GM12878 (cell line): ENCODE data around the gene COPS8. TPM values are rescaled to one million over a fixed set of nuclear protein-coding genes. Genes with fewer than 3 reads are reported as not detected.

Source experiments
- ATAC-seq: fragments of 200-7000 bp; cut with Tn5 transposase; 3 replicates; pipeline ENCODE4 v1.9.1; 2020; ENCODE audit warnings: mild to moderate bottlenecking, moderate library complexity
- BruUV-seq: library from RNA; stranded (reverse); fragments of 400-500 nt; replicated peaks from 2 replicates; lab custom pipeline; 2021; lab: Mats Ljungman, UMichigan
- CTCF ChIA-PET: fragments of 300-600 bp; sonication (Branson Sonifier 250); formaldehyde crosslinking; extraction: SDS; loops from one replicate; lab custom pipeline; 2021; ENCODE audit warnings: inconsistent platforms; lab: Yijun Ruan, JAX
- POLR2A ChIA-PET: fragments of 350-600 bp; formaldehyde crosslinking; extraction: SDS; loops from one replicate; lab custom pipeline; 2021; ENCODE audit warnings: inconsistent platforms; lab: Charles Lee
- RAD21 ChIA-PET: fragments of 300-600 bp; sonication (Branson Sonifier 250); formaldehyde crosslinking; loops from one replicate; lab custom pipeline; 2023; ENCODE audit warnings: antibody characterized with exemption; ENCODE audit not compliant: unreplicated experiment; lab: Charles Lee
- SMC1A ChIA-PET: fragments of 300-600 bp; sonication (Branson Sonifier 250); formaldehyde crosslinking; loops from one replicate; lab custom pipeline; 2023; ENCODE audit not compliant: unreplicated experiment, uncharacterized antibody; lab: Charles Lee
- DNase-seq: peaks from one replicate; pipeline ENCODE4 v3.0.0-alpha.2; 2011; ENCODE audit warnings: low read depth, low spot score
- FAIRE-seq: peaks from 3 replicates; lab custom pipeline; 2011; peaks lifted over from hg19 to GRCh38; lab: Jason Lieb, UNC
- H2AFZ ChIP-seq: 2 replicates; pipeline ENCODE4 v1.6.0; 2011; ENCODE audit warnings: low read depth, low read length, control low read depth; ENCODE audit not compliant: control insufficient read depth
- H3K27ac ChIP-seq: 2 replicates; pipeline ENCODE4 v1.5.1; 2011; ENCODE audit warnings: control low read depth; ENCODE audit not compliant: control insufficient read depth, insufficient read depth
- H3K27me3 ChIP-seq, 2 experiments: replicated peaks in 1 of 2; 2 replicates each; pipeline versions ENCODE4 v1.6.0 to v1.6.1; 2011; ENCODE audit warnings: low read length in 1 of 2; ENCODE audit not compliant: control insufficient read depth in 2 of 2, insufficient read depth in 2 of 2
- H3K36me3 ChIP-seq, 2 experiments: 2 replicates each; pipeline ENCODE4 v1.5.1; 2011; ENCODE audit warnings: low read length in 1 of 2; ENCODE audit not compliant: control insufficient read depth in 2 of 2, insufficient read depth in 2 of 2
- H3K4me1 ChIP-seq: 2 replicates; pipeline ENCODE4 v1.6.1; 2011; ENCODE audit warnings: mild to moderate bottlenecking, low read length, moderate library complexity, mixed read lengths; ENCODE audit not compliant: control insufficient read depth, insufficient read depth
- H3K4me2 ChIP-seq: 2 replicates; pipeline ENCODE4 v1.6.0; 2011; ENCODE audit warnings: control low read depth; ENCODE audit not compliant: control insufficient read depth, insufficient read depth
- H3K4me3 ChIP-seq: fragments of 200-600 bp; sonication (generic); 2 replicates; pipeline ENCODE4 v1.5.1; 2016
- H3K79me2 ChIP-seq: 2 replicates; pipeline ENCODE4 v1.6.0; 2011; ENCODE audit warnings: low read length; ENCODE audit not compliant: control insufficient read depth, insufficient read depth
- H3K9ac ChIP-seq: 2 replicates; pipeline ENCODE4 v1.8.0; 2011; ENCODE audit warnings: low read length, control low read depth, mixed read lengths; ENCODE audit not compliant: control insufficient read depth, insufficient read depth
- H3K9me3 ChIP-seq: replicated peaks from 3 replicates; pipeline ENCODE4 v1.5.1; 2011; ENCODE audit warnings: mild to moderate bottlenecking, low read length; ENCODE audit not compliant: control insufficient read depth, insufficient read depth
- H4K20me1 ChIP-seq: 2 replicates; pipeline ENCODE4 v1.6.0; 2011; ENCODE audit not compliant: control insufficient read depth, insufficient read depth
- HSF1 ChIP-seq: fragments of 150-350 bp; IDR thresholded peaks from 2 replicates; pipeline ENCODE4 v1.6.1; 2014; ENCODE audit warnings: mild to moderate bottlenecking, low read depth, low read length
- IKZF1 ChIP-seq: fragments of 450-650 bp; conservative IDR thresholded peaks from 2 replicates; pipeline ENCODE4 v1.6.1; 2017; ENCODE audit warnings: antibody characterized with exemption, mild to moderate bottlenecking
- SIN3A ChIP-seq: IDR thresholded peaks from 2 replicates; pipeline ENCODE4 v1.6.1; 2012; ENCODE audit warnings: low read depth, low read length, improper control_type of control experiment
- SPI1 ChIP-seq: IDR thresholded peaks from 2 replicates; pipeline ENCODE4 v1.6.1; 2011; ENCODE audit warnings: low read depth, mild to moderate bottlenecking, low read length, moderate library complexity, borderline replicate concordance; ENCODE audit not compliant: insufficient read depth
- STAT3 ChIP-seq: IDR thresholded peaks from 2 replicates; pipeline ENCODE4 v1.6.1; 2011; ENCODE audit warnings: low read depth, low read length, improper control_type of control experiment
- WGBS: methylation state at CpG from one replicate; pipeline ENCODE4 v1.1.6; 2016; ENCODE audit warnings: low lambda C conversion rate; ENCODE audit not compliant: insufficient replicate concordance, insufficient coverage; ENCODE audit errors: missing lambda C conversion rate; 5-methylcytosine and 5-hydroxymethylcytosine counted together
- in situ Hi-C: fragments of 300-500 bp; cut with MboI; formaldehyde crosslinking; loops from 9 replicates; pipeline ENCODE4 v1.14.3; 2018; ENCODE audit warnings: mixed read lengths
- intact Hi-C: fragments of 100-400 bp; cut with micrococcal nuclease; formaldehyde crosslinking; loops from one replicate; pipeline ENCODE4 v1.14.2; 2022; ENCODE audit not compliant: unreplicated experiment
- polyA plus RNA-seq, 11 experiments: library from polyadenylated mRNA; depleted of rRNA in 4 of 11; unstranded in 6 of 11; stranded (reverse) in 5 of 11; fragments of >200 nt; fragmentation: Nextera tagmentation in 4 of 11; fragmentation: Illumina TruSeq in 1 of 11; extraction: Ambion mirVana in 4 of 11; extraction: Trizol in 1 of 11; gene quantifications; 1 replicate in 1 of 11; 2 replicates in 10 of 11; pipeline versions ENCODE4 v1.2.1 to v1.2.3, GENCODE V29; 2011 to 2016; ENCODE audit warnings: inconsistent platforms in 2 of 11, missing spikeins in 2 of 11, low read depth in 1 of 11
- total RNA-seq, 4 experiments: library from RNA; depleted of rRNA in 3 of 4; stranded (reverse); fragments of >200 nt in 3 of 4; fragmentation: Illumina TruSeq in 1 of 4; extraction: Trizol in 1 of 4; gene quantifications; 2 replicates each; pipeline versions ENCODE4 v1.2.1 to v1.2.3, GENCODE V29; 2013 to 2021

COPS8 gene
- total and polyA plus RNA-seq, 10 of the 15 experiments (the other 5 are each of a cell fraction or from before 2014, with no cell fraction given), result 44.0 to 134 (median 107) TPM

- intact Hi-C loops, result no loop called here
- no peaks in the 10 kb centered on the region for H3K4me1 ChIP-seq
- DNase-seq (no peak), ATAC-seq (no peak)
- H3K9me3 ChIP-seq, result no peaks in the 10 kb centered on the region; the same call in 2 of the 3 replicates
- H3K4me3 ChIP-seq, result no peak overlapping the region
- no peak overlapping the region for H3K9ac ChIP-seq
- no peak overlapping the region for H3K4me2 ChIP-seq
- 13% methylated on average over 4 of the region's 4 CpGs for WGBS
- ChIA-PET POLR2A (no interaction called here), SMC1A (no interaction called here), CTCF (interaction anchor here (0.7 kb wide), 1 partner anchor 42 kb away, joined by 3 read pairs; no protein-coding TSS in a partner anchor), RAD21 (no interaction called here)
- BruUV-seq, result no TSS peak
- H3K27me3 ChIP-seq, result no peaks in the 10 kb centered on the region
- in situ Hi-C loops, result no loop called here
- H3K36me3 ChIP-seq, result no peaks in the 10 kb centered on the region
- no peak overlapping the region for H3K27ac ChIP-seq
- no peak for TF ChIP-seq IKZF1
- TF ChIP-seq STAT3, result no peak
- TF ChIP-seq SIN3A, result no peak
- TF ChIP-seq, all 136 proteins: peak for 0
- Histone ChIP-seq H4K20me1 (no peaks in the 10 kb centered on the region), H2AFZ (no peak overlapping the region), H3K79me2 (no peaks in the 10 kb centered on the region)
- no peak for FAIRE-seq
Observed at GRCh38 chr2:237141571-237142051, 55.9 kb downstream of the COPS8 start.

GRCh38 chr2:237143118-237143517, 57.4 kb downstream of the COPS8 start:
- RAD21 ChIA-PET, result no interaction called here
- SMC1A ChIA-PET, result no interaction called here
- no peak for TF ChIP-seq HSF1
- TF ChIP-seq SPI1, result no peak
- Histone ChIP-seq H3K9ac (no peak overlapping the region), H3K4me3 (no peak overlapping the region), H2AFZ (no peak overlapping the region), H3K27ac (no peak overlapping the region), H4K20me1 (no peaks in the 10 kb centered on the region), H3K4me2 (no peak overlapping the region), H3K36me3 (no peaks in the 10 kb centered on the region), H3K79me2 (no peaks in the 10 kb centered on the region), H3K27me3 (no peaks in the 10 kb centered on the region), H3K4me1 (no peaks in the 10 kb centered on the region), H3K9me3 (no peaks in the 10 kb centered on the region; the same call in 2 of the 3 replicates)
- intact Hi-C loops (no loop called here), in situ Hi-C loops (no loop called here)
- no peak for FAIRE-seq
- 25% methylated on average over 2 of the region's 2 CpGs for WGBS
- POLR2A ChIA-PET, result interaction anchor here (0.5 kb wide), 1 partner anchor 764 kb away, joined by 4 read pairs; no protein-coding TSS in a partner anchor
- BruUV-seq, result no TSS peak
- DNase-seq, result no peak
- no peak for ATAC-seq
- CTCF ChIA-PET, result no interaction called here
